Neural crest cell (in vitro differentiated cells): ENCODE data around the gene PAQR7. TPM values are rescaled to one million over a fixed set of nuclear protein-coding genes. Genes with fewer than 3 reads are reported as not detected.
A peak's percentile ranks its signal among the peaks of the same experiment; 100 is the strongest.

Experiments used
- DNase-seq: peaks from one replicate; pipeline ENCODE4 v3.0.0; 2021; ENCODE audit warnings: low read depth, mixed read lengths, low spot score
- H3K27ac Mint-ChIP-seq: one replicate; pipeline ENCODE4 v1.8.0; 2021; ENCODE audit warnings: mild to moderate bottlenecking, mixed read lengths; ENCODE audit not compliant: unreplicated experiment
- H3K27me3 Mint-ChIP-seq: 2 replicates; pipeline ENCODE4 v1.8.0; 2021; ENCODE audit warnings: low read depth, mild to moderate bottlenecking, mixed read lengths
- H3K36me3 Mint-ChIP-seq: 2 replicates; pipeline ENCODE4 v1.8.0; 2021; ENCODE audit warnings: low read depth, mild to moderate bottlenecking, mixed read lengths
- H3K4me1 Mint-ChIP-seq: 2 replicates; pipeline ENCODE4 v1.8.0; 2021; ENCODE audit warnings: mixed read lengths
- H3K4me3 Mint-ChIP-seq: one replicate; pipeline ENCODE4 v1.8.0; 2021; ENCODE audit warnings: mild to moderate bottlenecking, mixed read lengths
- H3K9me3 Mint-ChIP-seq: 2 replicates; pipeline ENCODE4 v1.8.0; 2021; ENCODE audit warnings: mixed read lengths
- total RNA-seq: library from RNA; stranded (reverse); gene quantifications from 2 replicates; pipeline ENCODE4 v1.2.1, GENCODE V29; 2021
- TF ChIP-seq, protein P1 (sequence below): fragments of 200-600 bp; sonication (generic); conservative IDR thresholded peaks from 2 replicates; pipeline ENCODE4 v1.5.0; 2021; ENCODE audit warnings: antibody characterized with exemption, mild to moderate bottlenecking

The PAQR7 gene
- total RNA-seq, 1 donor from 2014 or later: 12.7 TPM

DNA sequence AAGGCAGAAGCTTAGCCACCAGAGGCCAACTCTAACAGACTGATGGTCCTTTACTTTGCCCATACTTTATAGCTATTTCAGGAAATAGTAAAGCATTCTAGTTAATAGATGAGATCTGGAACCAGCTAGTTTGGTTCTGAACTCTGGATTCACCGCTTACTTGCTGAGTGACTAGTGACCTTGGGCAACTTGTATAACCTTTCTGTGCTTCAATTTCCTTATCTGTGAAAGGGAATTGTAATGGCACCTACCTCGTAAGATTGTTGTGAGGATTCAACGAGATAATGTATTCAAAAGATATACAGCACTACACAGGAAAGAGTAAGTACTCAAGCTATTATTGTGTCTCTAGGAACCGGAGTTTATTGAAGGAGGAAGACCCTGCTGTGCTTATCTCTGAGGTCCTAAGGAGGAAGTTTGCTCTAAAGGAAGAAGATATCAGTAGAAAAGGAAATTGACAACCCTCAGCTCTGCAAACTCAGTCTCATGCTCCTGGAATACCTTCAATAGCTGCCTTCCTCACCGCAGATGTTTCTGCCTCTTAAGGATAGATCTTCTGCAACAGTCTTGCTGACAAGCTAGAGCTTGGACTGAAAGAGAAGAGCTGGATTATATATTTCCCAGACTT lies 43.8 kb downstream of the PAQR7 start:
- H3K36me3 Mint-ChIP-seq: peaks cover 15% of the 10 kb centered on the region
- H3K27ac Mint-ChIP-seq: no peak overlapping the region
- no peak overlapping the region for H3K4me3 Mint-ChIP-seq

DNA sequence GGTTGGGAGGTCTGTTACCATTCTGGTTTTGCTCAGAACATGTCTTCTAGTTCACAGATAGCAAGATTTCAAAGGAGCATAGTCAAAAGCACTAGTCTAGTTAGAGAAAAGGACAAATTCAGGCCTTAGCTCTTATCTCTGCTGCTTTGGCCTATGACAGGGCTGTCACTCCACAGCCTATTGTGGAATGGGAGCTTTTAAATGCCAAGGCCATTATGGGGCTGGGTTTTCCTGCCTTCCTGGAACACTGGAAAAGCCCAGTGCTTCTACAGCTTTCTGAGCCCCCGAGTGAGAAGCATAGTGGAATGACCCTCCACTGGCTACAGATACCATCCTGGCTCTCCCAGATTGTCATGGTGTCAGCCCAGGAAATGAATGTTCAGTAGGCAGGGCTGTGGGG lies 46.5 kb downstream of the PAQR7 start:
- Mint-ChIP-seq H3K9me3 (no peaks in the 10 kb centered on the region), H3K36me3 (peaks cover 11% of the 10 kb centered on the region), H3K27ac (no peak overlapping the region), H3K4me3 (no peak overlapping the region), H3K27me3 (no peaks in the 10 kb centered on the region), H3K4me1 (no peaks in the 10 kb centered on the region)
- DNase-seq: no peak
- TF ChIP-seq, protein P1, sequence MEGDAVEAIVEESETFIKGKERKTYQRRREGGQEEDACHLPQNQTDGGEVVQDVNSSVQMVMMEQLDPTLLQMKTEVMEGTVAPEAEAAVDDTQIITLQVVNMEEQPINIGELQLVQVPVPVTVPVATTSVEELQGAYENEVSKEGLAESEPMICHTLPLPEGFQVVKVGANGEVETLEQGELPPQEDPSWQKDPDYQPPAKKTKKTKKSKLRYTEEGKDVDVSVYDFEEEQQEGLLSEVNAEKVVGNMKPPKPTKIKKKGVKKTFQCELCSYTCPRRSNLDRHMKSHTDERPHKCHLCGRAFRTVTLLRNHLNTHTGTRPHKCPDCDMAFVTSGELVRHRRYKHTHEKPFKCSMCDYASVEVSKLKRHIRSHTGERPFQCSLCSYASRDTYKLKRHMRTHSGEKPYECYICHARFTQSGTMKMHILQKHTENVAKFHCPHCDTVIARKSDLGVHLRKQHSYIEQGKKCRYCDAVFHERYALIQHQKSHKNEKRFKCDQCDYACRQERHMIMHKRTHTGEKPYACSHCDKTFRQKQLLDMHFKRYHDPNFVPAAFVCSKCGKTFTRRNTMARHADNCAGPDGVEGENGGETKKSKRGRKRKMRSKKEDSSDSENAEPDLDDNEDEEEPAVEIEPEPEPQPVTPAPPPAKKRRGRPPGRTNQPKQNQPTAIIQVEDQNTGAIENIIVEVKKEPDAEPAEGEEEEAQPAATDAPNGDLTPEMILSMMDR: no peak

More for the DNA sequence above, 43.8 kb downstream of the PAQR7 start:
- Mint-ChIP-seq H3K27me3 (no peaks in the 10 kb centered on the region), H3K9me3 (no peaks in the 10 kb centered on the region), H3K4me1 (no peaks in the 10 kb centered on the region)
- DNase-seq: no peak
- TF ChIP-seq, protein P1: no peak

DNA sequence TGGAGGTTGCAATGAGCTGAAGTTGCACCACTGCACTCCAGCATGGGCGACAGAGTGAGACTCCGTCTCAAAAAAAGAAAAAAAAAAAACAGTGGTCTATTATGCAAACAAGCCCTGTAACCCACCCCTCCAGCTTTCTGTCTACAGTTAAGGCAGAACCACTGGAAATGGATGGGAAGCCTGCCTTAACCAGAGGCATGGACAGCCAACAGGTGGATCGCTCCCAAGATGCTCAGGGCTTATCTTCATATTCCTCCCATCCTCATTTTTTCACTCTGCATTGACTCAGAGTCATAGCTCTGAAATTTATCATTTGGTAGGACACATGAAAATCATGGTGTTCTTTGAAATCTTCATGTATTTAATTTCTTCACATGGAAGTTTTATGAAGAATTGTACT lies 47.0 kb downstream of the PAQR7 start:
- no peaks in the 10 kb centered on the region for H3K9me3 Mint-ChIP-seq
- H3K36me3 Mint-ChIP-seq: peaks cover 11% of the 10 kb centered on the region
- H3K27ac Mint-ChIP-seq: no peak overlapping the region
- H3K4me1 Mint-ChIP-seq: no peaks in the 10 kb centered on the region
- no peaks in the 10 kb centered on the region for H3K27me3 Mint-ChIP-seq
- no peak for DNase-seq
- H3K4me3 Mint-ChIP-seq: no peak overlapping the region
- TF ChIP-seq, protein P1: no peak

DNA sequence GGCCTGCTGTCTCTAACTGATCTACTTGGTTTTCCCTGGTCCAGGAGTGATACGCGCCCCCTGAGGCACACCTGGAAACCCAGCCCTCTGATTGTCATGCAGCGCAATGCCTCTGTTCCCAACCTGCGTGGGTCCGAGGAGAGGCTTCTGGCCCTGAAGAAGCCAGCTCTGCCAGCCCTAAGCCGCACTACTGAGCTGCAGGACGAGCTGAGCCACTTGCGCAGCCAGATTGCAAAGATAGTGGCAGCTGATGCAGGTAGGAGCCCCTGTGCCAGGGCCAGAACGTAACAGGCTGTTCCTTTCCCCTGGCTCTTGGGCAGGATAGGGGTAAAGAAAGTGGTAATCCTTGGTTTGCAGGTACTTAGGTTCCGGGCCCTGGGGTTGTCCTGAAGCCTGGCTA lies 48.9 kb downstream of the PAQR7 start:
- TF ChIP-seq, protein P1: no peak
- no peaks in the 10 kb centered on the region for H3K27me3 Mint-ChIP-seq
- H3K4me1 Mint-ChIP-seq: peaks cover 8% of the 10 kb centered on the region
- H3K4me3 Mint-ChIP-seq: no peak overlapping the region
- no peak for DNase-seq
- no peaks in the 10 kb centered on the region for H3K9me3 Mint-ChIP-seq
- H3K27ac Mint-ChIP-seq: no peak overlapping the region
- peaks cover 11% of the 10 kb centered on the region for H3K36me3 Mint-ChIP-seq

DNA sequence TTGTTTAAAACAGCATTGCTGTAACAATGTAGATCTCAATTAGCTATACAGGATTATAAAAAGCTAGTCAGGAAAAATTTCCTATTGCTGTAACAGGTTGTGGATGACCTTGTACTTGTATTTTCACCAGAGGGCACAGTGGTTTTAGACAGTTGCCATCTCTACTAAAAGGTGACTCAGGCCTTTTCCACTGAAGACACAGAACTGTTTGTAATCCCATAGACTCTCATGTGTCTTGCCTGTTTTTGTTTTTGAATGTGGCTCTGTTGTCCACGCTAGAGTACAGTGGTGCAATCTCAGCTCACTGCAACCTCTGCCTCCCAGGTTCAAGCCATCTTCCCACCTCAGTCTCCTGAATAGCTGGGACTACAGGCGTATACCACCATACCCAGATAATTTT lies 49.9 kb downstream of the PAQR7 start:
- TF ChIP-seq, protein P1: no peak
- Mint-ChIP-seq H3K27me3 (peaks cover 5% of the 10 kb centered on the region), H3K4me1 (peaks cover 18% of the 10 kb centered on the region), H3K36me3 (peaks cover 11% of the 10 kb centered on the region), H3K4me3 (peak overlapping the region; percentile 25), H3K27ac (peak overlapping the region; percentile 27), H3K9me3 (no peaks in the 10 kb centered on the region)
- no peak for DNase-seq
